CD4-positive, alpha-beta T cell treated with Interleukin-17A for 1 hour (primary cell): Measurements from ENCODE around the gene MSANTD1.

ENCODE experiments used
- DNase-seq: peaks from one replicate; pipeline ENCODE4 v3.0.0-alpha.2; 2020

MSANTD1 gene

GRCh38 chr4:3234171-3235029 lies 14.6 kb upstream of the MSANTD1 start:
- no peak for DNase-seq

DNA sequence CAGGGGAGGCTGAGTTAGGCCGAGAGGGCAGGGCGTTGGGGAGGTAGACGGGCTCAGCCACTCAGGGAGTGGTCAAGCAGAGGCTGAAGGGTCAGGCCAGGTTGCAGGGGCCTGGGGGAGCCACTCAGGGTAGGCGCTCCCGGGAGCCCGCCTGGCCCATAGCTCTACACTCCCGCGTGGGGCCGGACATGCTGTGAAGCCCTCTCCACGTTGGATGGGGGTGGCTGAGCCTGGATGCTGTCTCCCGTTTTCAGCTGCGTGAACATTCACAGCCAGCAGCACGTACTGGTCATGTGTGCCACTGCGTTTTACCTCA lies 14.0 kb upstream of the MSANTD1 start:
- no peak for DNase-seq

DNA sequence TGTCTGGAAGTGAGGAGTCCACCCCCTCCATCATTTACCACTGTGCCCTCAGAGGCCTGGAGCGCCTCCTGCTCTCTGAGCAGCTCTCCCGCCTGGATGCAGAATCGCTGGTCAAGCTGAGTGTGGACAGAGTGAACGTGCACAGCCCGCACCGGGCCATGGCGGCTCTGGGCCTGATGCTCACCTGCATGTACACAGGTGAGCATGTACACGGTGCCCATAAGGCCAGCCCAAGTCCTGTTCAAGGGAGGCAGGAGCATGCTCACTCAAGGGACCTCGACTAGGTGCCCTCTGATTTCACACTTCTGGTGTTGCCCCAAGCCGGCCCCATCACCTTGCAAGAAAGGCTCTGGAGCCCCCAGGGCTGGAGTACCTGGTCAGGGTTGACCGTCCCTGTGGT lies 13.4 kb upstream of the MSANTD1 start:
- DNase-seq = no peak

DNA sequence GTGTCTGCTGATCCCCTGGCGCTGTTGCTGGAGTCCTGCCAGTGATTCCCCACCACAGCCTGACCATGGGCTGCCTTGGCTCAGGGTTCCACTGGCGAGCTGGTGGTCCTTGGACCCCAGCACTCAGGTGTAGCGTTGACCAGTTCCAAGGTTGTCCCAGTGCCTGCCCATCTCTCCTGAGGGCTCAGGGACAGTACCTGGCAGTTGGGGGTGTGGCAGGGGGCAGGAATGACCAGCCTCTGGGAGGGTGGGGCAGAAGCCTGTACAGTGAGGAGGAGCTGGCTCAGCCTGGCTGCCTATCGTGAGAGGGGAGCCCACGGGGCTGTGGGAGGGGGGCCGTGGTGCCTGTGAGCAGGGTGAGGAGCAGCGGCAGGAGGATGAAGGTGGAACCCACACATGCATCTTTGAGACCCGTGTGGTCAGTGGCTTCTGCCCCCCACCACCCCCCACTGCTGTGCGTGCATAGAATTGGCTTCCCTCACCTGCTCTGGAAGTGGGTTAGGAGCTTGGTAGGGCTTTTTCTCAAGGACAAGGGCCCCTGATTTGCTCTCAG lies 12.6 kb upstream of the MSANTD1 start:
- no peak for DNase-seq

- no peak for DNase-seq
Measured at GRCh38 chr4:3237266-3237665, 11.7 kb upstream of the MSANTD1 start.

- DNase-seq = no peak
Measured at GRCh38 chr4:3237712-3238560, 11.0 kb upstream of the MSANTD1 start.

- no peak for DNase-seq
Measured at GRCh38 chr4:3238721-3239120, 10.2 kb upstream of the MSANTD1 start.

DNA sequence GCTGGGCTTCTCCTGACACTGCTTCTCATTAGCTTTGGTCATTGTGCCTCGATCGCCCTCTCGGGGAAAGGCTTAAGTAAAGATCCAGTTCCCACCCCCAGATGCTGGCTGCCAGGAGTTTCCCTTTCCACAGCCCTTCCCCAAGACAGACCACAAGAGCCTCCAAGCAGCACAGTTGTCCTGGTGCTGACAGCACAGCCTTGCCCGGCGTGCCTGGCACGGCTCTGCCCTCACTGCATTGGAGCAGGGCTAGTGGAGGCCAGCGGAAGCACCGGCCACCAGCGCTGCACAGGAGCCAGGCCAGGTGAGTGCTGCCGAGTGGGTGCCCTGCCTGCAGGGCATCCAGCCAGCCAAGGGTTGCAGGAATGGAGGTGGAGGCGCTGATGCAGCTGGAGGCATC lies 9.7 kb upstream of the MSANTD1 start:
- no peak for DNase-seq

GRCh38 chr4:3239998-3240920 lies 8.7 kb upstream of the MSANTD1 start:
- no peak for DNase-seq

DNA sequence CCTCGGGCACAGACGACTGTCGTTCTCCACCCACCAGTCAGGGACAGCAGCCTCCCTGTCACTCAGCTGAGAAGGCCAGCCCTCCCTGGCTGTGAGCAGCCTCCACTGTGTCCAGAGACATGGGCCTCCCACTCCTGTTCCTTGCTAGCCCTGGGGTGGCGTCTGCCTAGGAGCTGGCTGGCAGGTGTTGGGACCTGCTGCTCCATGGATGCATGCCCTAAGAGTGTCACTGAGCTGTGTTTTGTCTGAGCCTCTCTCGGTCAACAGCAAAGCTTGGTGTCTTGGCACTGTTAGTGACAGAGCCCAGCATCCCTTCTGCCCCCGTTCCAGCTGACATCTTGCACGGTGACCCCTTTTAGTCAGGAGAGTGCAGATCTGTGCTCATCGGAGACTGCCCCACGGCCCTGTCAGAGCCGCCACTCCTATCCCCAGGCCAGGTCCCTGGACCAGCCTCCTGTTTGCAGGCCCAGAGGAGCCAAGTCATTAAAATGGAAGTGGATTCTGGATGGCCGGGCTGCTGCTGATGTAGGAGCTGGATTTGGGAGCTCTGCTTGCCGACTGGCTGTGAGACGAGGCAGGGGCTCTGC lies 7.9 kb upstream of the MSANTD1 start:
- DNase-seq = no peak

- no peak for DNase-seq
Measured at GRCh38 chr4:3241898-3242524, 6.9 kb upstream of the MSANTD1 start.

- DNase-seq = no peak
Measured at GRCh38 chr4:3243136-3243780, 5.7 kb upstream of the MSANTD1 start.

DNA sequence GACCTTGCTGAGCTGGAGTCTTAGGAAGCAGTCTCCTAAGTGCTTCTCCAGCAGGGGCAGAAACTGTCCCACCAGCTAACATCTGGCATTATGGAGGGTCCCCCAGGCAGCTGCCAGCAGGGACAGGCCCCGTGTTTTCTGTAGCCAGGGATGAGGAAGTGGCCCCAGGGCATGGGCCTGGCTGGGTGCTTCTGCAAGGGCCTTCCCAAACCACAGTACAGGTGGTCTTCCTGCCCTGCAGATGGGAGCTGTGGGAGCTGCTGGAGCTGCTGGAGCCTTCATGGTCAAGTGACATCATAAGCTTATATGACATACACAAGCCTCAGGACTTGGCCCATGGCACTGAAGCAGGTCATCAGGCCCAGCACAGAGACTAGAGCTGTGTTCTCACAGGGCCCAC lies 5.0 kb upstream of the MSANTD1 start:
- no peak for DNase-seq

- DNase-seq = no peak
Measured at GRCh38 chr4:3244747-3245146, 4.2 kb upstream of the MSANTD1 start.

GRCh38 chr4:3245676-3246075 lies 3.3 kb upstream of the MSANTD1 start:
- no peak for DNase-seq

DNA sequence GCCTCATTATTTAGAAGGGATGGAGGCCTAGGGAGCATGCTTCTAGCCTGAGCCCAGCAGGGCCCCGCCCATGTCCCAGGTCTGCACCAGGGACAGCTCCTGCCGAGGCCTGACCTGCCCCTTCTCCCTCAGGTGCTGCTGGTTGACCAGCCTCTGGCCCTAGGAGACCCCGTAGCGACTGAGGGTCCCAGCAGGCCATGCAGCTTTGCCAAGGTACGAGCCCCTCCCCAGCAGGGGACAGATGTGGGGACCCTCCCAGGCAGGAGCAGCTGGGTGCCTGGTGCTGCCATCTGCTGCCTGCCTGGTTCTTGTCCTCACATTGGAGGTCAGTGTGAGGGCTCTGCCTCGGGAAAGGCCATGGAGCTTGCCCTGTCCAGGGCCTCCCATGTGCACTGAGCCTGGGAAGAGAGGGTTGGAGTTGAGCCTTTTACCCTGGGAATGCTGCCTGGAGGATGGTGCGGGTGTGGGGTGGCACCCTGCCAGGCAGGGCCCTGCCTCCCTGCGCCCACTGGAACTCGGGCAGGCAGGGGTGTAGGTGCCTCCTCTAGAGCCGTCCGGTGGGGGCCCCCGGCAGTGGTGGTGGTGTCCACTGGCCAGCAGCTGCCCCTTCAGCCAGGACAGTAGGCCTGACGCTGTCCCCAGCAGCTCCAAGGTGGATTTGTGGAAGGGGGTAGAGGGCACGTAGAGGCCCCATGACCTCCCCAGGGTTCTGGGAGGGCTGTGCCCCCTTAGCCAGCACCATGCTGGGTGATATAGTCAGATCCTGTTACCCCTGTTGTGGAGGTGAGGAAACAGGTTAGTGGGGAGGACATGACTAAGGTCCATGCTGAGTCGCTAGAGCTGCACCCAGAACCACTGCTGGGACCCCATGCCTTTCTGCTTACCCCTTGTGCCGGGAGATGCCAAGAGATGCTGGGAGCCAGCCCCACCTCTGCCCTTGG lies 2.2 kb upstream of the MSANTD1 start:
- no peak for DNase-seq

GRCh38 chr4:3247399-3248177 lies 1.4 kb upstream of the MSANTD1 start:
- DNase-seq = no peak

DNA sequence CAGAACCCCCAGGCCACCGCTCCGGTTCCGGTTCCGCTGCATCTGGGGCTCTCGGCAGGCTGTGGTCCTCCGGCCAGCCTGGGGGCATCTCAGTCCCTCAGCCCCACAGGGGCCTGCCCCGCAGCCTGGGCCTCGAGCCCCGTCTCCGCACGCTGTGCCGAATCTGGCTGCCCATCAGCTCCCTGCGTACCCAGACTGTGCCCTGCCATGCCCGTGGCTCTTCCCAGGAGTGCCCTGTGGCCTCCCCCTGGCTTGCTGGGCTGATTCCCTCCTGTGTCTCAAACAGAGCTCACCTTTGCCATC lies 830 bp upstream of the MSANTD1 start:
- DNase-seq = no peak

DNA sequence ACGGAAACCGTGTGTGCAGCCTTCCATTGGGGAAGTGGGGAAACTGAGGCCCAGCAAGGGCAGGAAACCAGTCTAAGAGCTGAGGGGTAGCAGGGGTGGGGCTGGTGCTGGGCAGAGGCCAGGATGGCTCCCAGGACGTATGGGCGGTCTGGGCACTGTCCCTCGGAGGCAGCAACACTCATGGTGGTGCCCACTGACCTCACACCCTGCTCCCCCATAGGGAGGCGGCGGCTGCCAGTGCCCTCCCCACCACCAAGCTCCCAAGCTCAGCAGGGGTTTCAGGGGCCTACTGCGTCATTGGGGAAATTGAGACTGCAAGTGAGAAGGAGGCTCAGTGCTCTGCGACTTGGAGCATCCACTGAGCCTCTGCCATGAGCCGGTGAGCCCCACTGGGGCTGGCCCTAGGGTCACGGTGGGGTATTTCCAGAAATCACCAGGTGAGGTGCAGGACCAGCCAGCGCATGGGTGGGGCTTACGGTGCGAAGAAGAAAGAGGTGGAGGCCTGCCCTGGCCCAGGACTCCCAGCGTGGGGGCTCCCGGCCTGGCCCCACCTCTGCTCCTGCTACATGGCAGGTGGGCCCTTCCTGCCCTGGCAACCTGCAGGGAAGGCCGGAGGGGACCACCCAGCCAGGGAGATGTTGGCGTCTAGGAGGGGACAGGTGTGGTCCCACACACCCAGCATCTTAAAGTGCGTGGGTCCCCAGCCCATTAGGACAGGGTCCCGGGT lies 915 bp downstream of the MSANTD1 start:
- DNase-seq = no peak
